Measurements from ENCODE around the gene OVCH1.

The OVCH1 gene

DNA sequence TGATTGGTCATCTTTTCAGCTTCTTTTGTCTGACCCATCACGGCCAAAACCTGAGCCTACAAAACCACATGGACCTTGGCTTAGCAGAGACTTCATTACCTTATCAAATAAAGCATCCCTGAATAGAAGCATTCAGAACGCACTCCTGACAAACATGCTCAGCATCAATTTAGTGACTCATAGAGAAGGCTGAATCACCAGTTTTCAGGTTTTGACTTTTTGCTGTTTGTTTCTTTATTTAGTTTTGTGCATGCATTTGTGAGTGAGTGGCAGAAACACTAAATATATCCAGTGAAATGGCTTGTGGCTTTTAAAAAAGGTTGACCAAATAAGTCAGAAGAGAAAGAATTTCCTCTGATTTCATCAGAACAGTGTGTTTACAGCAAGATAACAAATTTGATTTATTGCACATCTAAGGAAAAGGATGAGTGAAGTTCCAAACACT lies 19.0 kb upstream of the OVCH1 start:
- no peaks in the 10 kb centered on the region for H3K9me3 ChIP-seq (ENCODE audit: control insufficient read depth, insufficient read depth, low read length)
- H3K4me2 ChIP-seq (ENCODE audit: low read length) = no peak overlapping the region
- no peak overlapping the region for H3K4me3 ChIP-seq (ENCODE audit: low read length)
- peaks cover 6% of the 10 kb centered on the region; the same call in 1 of the 2 replicates for H3K27me3 ChIP-seq (ENCODE audit: control insufficient read depth, low read length)
- H3K9me2 ChIP-seq (replicated peaks; ENCODE audit: control insufficient read depth, low read length) = no peaks in the 10 kb centered on the region
- no peaks in the 10 kb centered on the region for H3K4me1 ChIP-seq (ENCODE audit: control insufficient read depth, low read length)
- no peaks in the 10 kb centered on the region for H3F3A ChIP-seq (ENCODE audit: control insufficient read depth, insufficient read depth)
- H3K79me2 ChIP-seq (ENCODE audit: control insufficient read depth, low read length) = no peaks in the 10 kb centered on the region
- TF ChIP-seq, protein P1, sequence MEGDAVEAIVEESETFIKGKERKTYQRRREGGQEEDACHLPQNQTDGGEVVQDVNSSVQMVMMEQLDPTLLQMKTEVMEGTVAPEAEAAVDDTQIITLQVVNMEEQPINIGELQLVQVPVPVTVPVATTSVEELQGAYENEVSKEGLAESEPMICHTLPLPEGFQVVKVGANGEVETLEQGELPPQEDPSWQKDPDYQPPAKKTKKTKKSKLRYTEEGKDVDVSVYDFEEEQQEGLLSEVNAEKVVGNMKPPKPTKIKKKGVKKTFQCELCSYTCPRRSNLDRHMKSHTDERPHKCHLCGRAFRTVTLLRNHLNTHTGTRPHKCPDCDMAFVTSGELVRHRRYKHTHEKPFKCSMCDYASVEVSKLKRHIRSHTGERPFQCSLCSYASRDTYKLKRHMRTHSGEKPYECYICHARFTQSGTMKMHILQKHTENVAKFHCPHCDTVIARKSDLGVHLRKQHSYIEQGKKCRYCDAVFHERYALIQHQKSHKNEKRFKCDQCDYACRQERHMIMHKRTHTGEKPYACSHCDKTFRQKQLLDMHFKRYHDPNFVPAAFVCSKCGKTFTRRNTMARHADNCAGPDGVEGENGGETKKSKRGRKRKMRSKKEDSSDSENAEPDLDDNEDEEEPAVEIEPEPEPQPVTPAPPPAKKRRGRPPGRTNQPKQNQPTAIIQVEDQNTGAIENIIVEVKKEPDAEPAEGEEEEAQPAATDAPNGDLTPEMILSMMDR (IDR thresholded peaks at IDR 0.05; ENCODE audit: low read depth, low read length, poor library complexity, severe bottlenecking) = no peak
- TF ChIP-seq EZH2phosphoT487 (IDR thresholded peaks at IDR 0.05; ENCODE audit: borderline replicate concordance, low read length) = no peak
- H3K27ac ChIP-seq (ENCODE audit: low read depth, low read length) = no peak overlapping the region
- H4K20me1 ChIP-seq (ENCODE audit: control insufficient read depth, insufficient read depth, low read depth, low read length) = no peaks in the 10 kb centered on the region
- H3K36me3 ChIP-seq (ENCODE audit: control insufficient read depth, low read length) = no peaks in the 10 kb centered on the region

DNA sequence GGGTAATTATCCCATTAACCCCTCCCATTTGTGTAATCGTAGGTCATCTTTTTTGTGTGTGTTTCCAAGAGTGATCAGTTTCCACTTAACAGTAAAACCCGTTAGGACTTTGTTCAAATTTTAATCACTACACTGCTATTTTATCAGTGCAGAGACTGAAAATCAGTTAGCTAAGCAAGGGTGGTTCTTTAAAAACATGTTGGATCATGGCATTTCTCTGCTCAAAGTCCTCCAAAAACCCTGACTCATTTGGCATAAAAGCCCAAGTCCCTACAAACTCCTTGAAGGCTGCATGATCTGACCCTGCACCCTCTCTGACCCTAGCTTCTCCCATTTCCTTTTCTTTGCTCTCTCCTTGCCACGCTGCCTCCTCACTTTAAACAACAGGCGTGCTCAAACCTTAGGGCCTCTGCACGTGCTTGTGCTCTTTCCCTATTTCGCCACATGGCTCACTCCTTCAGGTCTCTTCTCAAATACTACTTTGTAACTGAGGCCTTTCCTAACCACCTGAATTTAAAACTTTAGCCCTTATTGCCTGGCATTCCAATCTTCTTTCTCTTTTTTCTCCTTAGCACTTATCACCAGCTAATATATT lies 13.2 kb upstream of the OVCH1 start:
- H3K4me3 ChIP-seq (ENCODE audit: low read length) = no peak overlapping the region
- no peak overlapping the region for H3K27ac ChIP-seq (ENCODE audit: low read depth, low read length)
- H3K9me2 ChIP-seq (replicated peaks; ENCODE audit: control insufficient read depth, low read length) = no peaks in the 10 kb centered on the region
- H4K20me1 ChIP-seq (ENCODE audit: control insufficient read depth, insufficient read depth, low read depth, low read length) = no peaks in the 10 kb centered on the region
- no peaks in the 10 kb centered on the region for H3K36me3 ChIP-seq (ENCODE audit: control insufficient read depth, low read length)
- H3K9me3 ChIP-seq (ENCODE audit: control insufficient read depth, insufficient read depth, low read length) = no peaks in the 10 kb centered on the region
- TF ChIP-seq, protein P1 (IDR thresholded peaks at IDR 0.05; ENCODE audit: low read depth, low read length, poor library complexity, severe bottlenecking) = no peak
- no peak for TF ChIP-seq EZH2phosphoT487 (IDR thresholded peaks at IDR 0.05; ENCODE audit: borderline replicate concordance, low read length)
- no peaks in the 10 kb centered on the region for H3K79me2 ChIP-seq (ENCODE audit: control insufficient read depth, low read length)
- no peak overlapping the region for H3K4me2 ChIP-seq (ENCODE audit: low read length)
- no peaks in the 10 kb centered on the region for H3K4me1 ChIP-seq (ENCODE audit: control insufficient read depth, low read length)
- H3K27me3 ChIP-seq (ENCODE audit: control insufficient read depth, low read length) = peaks cover 7% of the 10 kb centered on the region; the same call in 1 of the 2 replicates
- no peaks in the 10 kb centered on the region for H3F3A ChIP-seq (ENCODE audit: control insufficient read depth, insufficient read depth)

GRCh38 chr12:29509503-29509902 lies 12.0 kb upstream of the OVCH1 start:
- TF ChIP-seq, protein P1 (IDR thresholded peaks at IDR 0.05; ENCODE audit: low read depth, low read length, poor library complexity, severe bottlenecking) = no peak
- TF ChIP-seq EZH2phosphoT487 (IDR thresholded peaks at IDR 0.05; ENCODE audit: borderline replicate concordance, low read length) = no peak
- peaks cover 7% of the 10 kb centered on the region; the same call in 1 of the 2 replicates for H3K27me3 ChIP-seq (ENCODE audit: control insufficient read depth, low read length)
- H3K4me1 ChIP-seq (ENCODE audit: control insufficient read depth, low read length) = no peaks in the 10 kb centered on the region
- H4K20me1 ChIP-seq (ENCODE audit: control insufficient read depth, insufficient read depth, low read depth, low read length) = no peaks in the 10 kb centered on the region
- H3K4me3 ChIP-seq (ENCODE audit: low read length) = no peak overlapping the region
- H3K9me3 ChIP-seq (ENCODE audit: control insufficient read depth, insufficient read depth, low read length) = no peaks in the 10 kb centered on the region
- H3K79me2 ChIP-seq (ENCODE audit: control insufficient read depth, low read length) = no peaks in the 10 kb centered on the region
- no peaks in the 10 kb centered on the region for H3F3A ChIP-seq (ENCODE audit: control insufficient read depth, insufficient read depth)
- H3K9me2 ChIP-seq (replicated peaks; ENCODE audit: control insufficient read depth, low read length) = no peaks in the 10 kb centered on the region
- H3K27ac ChIP-seq (ENCODE audit: low read depth, low read length) = no peak overlapping the region
- no peak overlapping the region for H3K4me2 ChIP-seq (ENCODE audit: low read length)
- no peaks in the 10 kb centered on the region for H3K36me3 ChIP-seq (ENCODE audit: control insufficient read depth, low read length)
